ENCODE data around the gene CCDC54. TPM values are rescaled to one million over a fixed set of nuclear protein-coding genes. Genes with fewer than 3 reads are reported as not detected.

Gene CCDC54
- total and polyA plus RNA-seq, 12 donors = not detected

- intact Hi-C loops (cut with DNase I) = no loop called here
- TF ChIP-seq, protein P1, sequence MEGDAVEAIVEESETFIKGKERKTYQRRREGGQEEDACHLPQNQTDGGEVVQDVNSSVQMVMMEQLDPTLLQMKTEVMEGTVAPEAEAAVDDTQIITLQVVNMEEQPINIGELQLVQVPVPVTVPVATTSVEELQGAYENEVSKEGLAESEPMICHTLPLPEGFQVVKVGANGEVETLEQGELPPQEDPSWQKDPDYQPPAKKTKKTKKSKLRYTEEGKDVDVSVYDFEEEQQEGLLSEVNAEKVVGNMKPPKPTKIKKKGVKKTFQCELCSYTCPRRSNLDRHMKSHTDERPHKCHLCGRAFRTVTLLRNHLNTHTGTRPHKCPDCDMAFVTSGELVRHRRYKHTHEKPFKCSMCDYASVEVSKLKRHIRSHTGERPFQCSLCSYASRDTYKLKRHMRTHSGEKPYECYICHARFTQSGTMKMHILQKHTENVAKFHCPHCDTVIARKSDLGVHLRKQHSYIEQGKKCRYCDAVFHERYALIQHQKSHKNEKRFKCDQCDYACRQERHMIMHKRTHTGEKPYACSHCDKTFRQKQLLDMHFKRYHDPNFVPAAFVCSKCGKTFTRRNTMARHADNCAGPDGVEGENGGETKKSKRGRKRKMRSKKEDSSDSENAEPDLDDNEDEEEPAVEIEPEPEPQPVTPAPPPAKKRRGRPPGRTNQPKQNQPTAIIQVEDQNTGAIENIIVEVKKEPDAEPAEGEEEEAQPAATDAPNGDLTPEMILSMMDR (IDR thresholded peaks at IDR 0.05) = no peak
- Histone ChIP-seq H3K27me3 (no peaks in the 10 kb centered on the region), H3K4me1 (no peaks in the 10 kb centered on the region), H3K9me3 (peaks cover 0 to 11% (median 0%) of the 10 kb centered on the region in 11 donors), H3K4me3 (no peak overlapping the region), H3K27ac (no peak overlapping the region), H3K36me3 (no peaks in the 10 kb centered on the region)
- 66 to 76% methylated on average over 4 of the region's 4 CpGs for WGBS, 2 donors
- DNase-seq (no peak), ATAC-seq (no peak)
Measured at GRCh38 chr3:107345822-107346405, 31.3 kb upstream of the CCDC54 start.

GRCh38 chr3:107346564-107346963 lies 30.7 kb upstream of the CCDC54 start:
- H3K27ac ChIP-seq = no peak overlapping the region
- DNase-seq (no peak), ATAC-seq (no peak)
- no peaks in the 10 kb centered on the region for H3K36me3 ChIP-seq
- H3K4me3 ChIP-seq = no peak overlapping the region
- 60 to 79% methylated on average over 2 of the region's 2 CpGs for WGBS, 2 donors
- peaks cover 0 to 11% (median 0%) of the 10 kb centered on the region in 11 donors for H3K9me3 ChIP-seq
- H3K4me1 ChIP-seq = no peaks in the 10 kb centered on the region
- TF ChIP-seq, protein P1 (IDR thresholded peaks at IDR 0.05) = no peak
- intact Hi-C loops (cut with DNase I) = no loop called here
- no peaks in the 10 kb centered on the region for H3K27me3 ChIP-seq

- Histone ChIP-seq H3K4me3 (no peak overlapping the region), H3K9me3 (peaks cover 0 to 11% (median 0%) of the 10 kb centered on the region in 11 donors), H3K27ac (no peak overlapping the region), H3K36me3 (no peaks in the 10 kb centered on the region), H3K4me1 (no peaks in the 10 kb centered on the region), H3K27me3 (no peaks in the 10 kb centered on the region)
- DNase-seq (no peak), ATAC-seq (no peak)
- TF ChIP-seq, protein P1 (IDR thresholded peaks at IDR 0.05) = no peak
- WGBS, 2 donors = 43 to 48% methylated on average over 2 of the region's 2 CpGs
- intact Hi-C loops (cut with DNase I) = no loop called here
Measured at GRCh38 chr3:107347751-107348150, 29.5 kb upstream of the CCDC54 start.

DNA sequence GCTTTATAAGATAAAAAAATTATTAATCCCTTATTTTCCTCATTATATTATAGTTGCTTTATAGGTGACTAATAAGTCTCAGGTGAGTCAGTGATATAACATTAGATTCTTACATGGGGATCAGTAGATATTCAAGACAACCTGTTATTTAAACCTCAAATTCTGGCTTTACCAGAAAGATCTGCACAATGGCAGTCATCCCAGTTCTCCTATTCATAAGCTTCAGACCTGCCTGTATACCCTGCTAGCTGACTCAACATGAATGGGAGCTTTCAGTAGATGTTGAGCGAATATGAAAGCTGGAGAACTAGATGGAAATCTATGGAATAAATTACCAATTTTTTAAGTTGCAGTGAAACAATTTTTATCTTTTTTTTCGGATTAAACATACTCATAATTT lies 20.5 kb upstream of the CCDC54 start:
- intact Hi-C loops (cut with DNase I) = no loop called here
- no peaks in the 10 kb centered on the region for H3K36me3 ChIP-seq
- 89 to 94% methylated on average over 2 of the region's 2 CpGs for WGBS, 2 donors
- TF ChIP-seq, protein P1 (IDR thresholded peaks at IDR 0.05) = no peak
- H3K27me3 ChIP-seq = no peaks in the 10 kb centered on the region
- peaks cover 0 to 3% (median 0%) of the 10 kb centered on the region in 11 donors for H3K9me3 ChIP-seq
- ATAC-seq (no peak), DNase-seq (no peak)
- H3K27ac ChIP-seq = no peak overlapping the region
- H3K4me1 ChIP-seq = no peaks in the 10 kb centered on the region
- H3K4me3 ChIP-seq = no peak overlapping the region

Measured in heart right ventricle (tissue), 16 donors.